GM18511 (cell line): ENCODE results near the gene HDAC9.
"Not testable (repeated sequence)": the region's sequence is repeated elsewhere in the genome, so short reads cannot be mapped to it uniquely, and the experiment has no call there.

Source experiments
- ATAC-seq: cut with Tn5 transposase; IDR thresholded peaks from one replicate; pipeline ENCODE4 v1.9.1; 2021; ENCODE audit warnings: mild to moderate bottlenecking, moderate library complexity; ENCODE audit not compliant: unreplicated experiment

HDAC9 gene

DNA sequence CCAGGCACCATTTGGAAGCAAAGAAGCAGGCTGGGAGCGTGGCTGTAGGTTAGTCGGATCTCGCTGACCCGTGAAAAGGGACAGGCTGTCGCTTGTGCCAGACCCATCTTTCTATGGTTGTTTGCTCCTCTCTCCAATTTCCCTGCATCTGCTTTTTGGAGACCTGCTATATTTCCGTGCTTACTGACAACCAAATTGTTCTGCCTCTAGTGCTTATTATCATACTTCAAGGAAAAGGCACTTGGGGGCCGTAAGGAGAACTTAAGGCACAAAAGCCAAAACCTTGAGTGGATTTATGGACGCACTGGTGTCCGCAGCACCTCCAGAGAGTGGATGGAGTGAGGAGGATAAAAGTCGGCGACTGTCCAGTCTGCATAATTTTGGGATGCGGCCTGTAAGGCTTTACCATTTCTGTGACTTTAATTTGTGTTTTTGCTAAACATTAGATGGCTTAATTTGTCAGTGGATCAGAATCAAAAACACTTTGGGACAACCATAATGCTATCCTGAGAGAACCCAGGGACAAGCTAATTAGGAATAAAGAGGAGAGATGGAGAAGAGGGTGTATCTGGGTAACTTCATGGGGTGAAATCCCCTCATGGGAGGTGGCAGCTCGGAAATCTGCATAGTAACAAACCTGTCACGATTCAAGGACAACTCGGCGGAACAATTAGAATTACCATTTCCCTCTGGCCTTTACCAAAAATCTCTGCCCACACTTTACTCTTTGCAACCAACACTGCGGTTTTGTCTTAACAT is 206.7 kb downstream of the HDAC9 start:
- ATAC-seq: no peak

GRCh38 chr7:18703685-18704084 is 208.1 kb downstream of the HDAC9 start:
- ATAC-seq: no peak

GRCh38 chr7:18706670-18707069 is 211.1 kb downstream of the HDAC9 start:
- ATAC-seq: no peak

DNA sequence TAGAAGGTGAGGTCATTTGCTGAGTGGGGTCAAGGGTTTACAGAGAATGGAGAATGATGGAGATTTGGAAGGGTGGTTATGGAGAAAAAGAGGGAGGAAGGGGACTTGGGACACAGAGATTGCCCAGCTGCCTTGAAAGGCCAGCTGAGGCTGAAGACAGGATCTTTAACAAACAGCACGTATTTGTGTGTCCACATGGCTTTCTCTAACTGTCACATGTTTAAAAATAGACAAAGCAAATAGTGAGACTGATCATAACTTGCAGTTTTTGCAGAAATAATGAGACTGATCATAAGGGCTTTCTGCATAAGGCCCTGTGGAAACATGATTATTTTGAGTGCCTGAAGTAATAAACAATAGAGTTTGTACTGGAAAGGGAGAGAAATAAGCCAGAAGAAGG is 212.7 kb downstream of the HDAC9 start:
- ATAC-seq: no peak

DNA sequence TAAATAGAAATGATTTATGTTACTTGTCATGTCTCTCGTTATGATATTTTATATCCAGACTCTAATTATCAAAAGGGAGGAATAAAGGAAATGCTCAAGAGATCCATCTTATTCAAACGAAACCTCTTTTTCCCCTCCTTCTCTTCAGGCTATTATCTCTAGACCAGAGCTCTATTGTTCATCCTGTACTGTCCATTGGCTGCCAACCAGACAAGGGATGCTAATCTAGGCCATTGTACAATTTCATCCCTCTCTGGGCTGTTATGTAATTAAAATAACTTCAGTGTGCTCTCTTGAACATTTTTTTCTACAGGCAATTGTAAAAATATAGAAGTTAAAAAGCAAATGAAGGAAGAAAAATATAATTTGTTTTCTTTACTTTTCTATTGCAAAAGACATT is 220.4 kb downstream of the HDAC9 start:
- ATAC-seq: no peak

DNA sequence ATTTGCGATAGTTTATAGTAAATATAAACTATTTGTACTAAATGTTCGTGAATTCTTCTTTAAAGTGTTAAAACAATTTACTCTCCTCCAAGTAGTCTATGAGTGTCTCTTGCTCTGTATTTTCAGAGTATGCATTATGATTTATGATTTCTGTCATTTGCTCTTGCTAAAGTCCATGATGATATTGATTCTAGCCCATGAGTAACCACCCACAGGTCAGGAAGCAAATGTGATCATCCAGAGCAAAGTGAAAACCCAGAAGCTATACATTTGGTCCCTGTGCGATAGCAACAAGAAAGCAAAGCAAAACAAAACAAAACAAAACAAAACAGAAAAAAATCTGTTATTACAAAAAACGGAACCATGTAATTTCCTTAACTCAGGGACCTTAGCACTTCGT is 225.9 kb downstream of the HDAC9 start:
- ATAC-seq: no peak

DNA sequence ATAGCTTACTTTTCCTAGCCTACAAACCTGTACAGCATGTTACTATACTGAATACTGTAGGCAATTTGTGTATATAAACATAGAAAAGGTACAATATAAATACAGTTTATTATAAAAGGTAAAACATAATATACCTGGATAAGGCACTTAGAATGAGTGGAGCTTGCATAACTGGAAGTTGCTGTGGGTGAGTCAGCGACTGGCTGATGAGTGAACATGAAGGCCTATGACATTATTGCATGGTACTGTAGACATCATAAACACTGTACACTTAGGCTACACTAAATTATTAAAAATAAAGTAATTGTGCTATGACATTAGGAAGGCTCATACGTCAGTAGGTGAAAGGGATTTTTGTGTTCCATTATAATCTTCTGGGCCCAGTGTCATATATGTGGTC is 228.8 kb downstream of the HDAC9 start:
- no peak for ATAC-seq

DNA sequence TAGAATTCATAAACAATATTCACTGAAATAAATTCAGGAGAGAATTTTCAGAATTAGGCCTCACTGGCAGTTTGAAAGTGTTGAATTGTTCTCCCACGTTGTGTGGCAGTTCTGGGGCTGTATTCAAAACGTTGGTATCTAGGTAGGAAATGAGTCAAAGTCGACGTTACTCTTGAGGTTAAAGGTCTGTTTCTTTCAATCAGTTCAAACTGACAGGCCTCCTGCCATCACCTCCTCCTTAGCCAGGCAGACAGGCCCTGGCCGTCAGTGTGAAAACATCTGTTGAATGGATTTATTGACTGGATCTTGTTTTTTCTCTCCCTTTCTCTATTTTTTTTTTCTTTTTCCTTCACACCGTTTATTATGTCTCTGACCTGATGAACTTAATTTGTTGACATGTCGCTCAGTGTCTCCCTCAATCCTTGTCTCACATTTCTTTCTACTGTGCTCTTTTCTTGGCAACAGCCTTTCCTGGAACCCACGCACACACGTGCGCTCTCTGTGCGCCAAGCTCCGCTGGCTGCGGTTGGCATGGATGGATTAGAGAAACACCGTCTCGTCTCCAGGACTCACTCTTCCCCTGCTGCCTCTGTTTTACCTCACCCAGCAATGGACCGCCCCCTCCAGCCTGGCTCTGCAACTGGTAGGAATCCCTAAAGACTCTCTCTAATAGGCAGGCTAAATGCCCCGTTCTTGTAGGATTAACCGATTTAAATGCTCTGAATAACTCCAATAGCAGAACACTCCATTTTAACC is 231.7 kb downstream of the HDAC9 start:
- ATAC-seq: no peak

- ATAC-seq: not testable (repeated sequence)
These were observed 240.5 kb downstream of the HDAC9 start for GRCh38 chr7:18736012-18736411.

DNA sequence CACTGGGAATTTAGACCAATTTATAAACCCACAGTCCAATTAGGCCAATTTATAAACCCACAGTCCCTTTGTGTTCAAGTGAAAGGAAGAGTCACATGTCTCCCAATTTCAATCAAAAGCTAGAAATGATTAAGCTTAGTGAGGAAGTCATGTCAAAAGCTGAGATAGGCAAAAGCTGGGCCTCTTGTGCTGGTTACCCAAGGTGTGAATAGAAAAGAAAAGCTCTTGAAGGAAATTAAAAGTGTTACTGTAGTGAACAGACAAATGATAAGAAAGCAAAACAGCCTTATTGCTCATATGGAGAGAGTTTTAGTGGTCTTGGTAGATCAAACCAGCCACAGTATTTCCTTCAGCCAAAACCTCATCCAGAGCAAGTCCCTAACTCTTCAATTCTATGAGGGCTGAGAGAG is 245.0 kb downstream of the HDAC9 start:
- peak; percentile 82 for ATAC-seq

GRCh38 chr7:18753972-18754610 is 258.5 kb downstream of the HDAC9 start:
- no peak for ATAC-seq

DNA sequence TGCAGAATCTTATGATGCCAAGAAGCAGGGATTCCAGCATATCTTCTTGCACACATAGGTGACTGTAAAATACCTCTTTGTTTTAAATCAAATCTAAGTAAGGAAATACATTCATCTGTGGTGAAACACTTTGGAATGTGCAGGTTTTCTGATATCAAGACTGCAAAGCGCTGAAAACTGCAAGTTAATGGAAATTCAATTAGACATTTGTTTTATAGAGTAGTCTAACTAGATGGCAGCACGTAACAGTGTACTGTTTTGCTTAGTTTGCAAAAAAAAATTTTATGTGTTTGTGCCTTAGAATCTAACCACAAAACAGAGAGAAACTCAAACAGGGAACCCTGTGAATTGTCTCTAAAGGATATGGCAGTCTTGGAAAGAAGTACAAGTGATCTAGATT is 259.2 kb downstream of the HDAC9 start:
- no peak for ATAC-seq

DNA sequence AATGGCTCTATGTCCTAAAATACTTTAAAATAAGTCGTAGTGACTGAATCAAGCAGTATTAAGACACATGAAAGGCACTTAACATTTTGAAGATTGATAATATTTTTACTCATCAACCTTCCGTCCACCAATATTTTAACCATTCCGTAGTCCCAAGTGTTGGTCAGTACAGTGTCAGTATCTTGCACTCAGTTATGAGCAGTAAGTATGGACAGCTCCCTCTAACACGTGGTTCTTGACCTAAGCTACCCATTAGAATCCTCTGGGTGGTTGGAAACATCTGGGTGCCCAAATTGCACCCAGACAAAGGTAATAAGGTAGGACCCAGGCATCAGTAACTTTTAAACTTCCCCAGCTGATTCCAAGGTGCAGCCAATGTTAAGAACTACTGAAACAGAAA is 260.2 kb downstream of the HDAC9 start:
- no peak for ATAC-seq

DNA sequence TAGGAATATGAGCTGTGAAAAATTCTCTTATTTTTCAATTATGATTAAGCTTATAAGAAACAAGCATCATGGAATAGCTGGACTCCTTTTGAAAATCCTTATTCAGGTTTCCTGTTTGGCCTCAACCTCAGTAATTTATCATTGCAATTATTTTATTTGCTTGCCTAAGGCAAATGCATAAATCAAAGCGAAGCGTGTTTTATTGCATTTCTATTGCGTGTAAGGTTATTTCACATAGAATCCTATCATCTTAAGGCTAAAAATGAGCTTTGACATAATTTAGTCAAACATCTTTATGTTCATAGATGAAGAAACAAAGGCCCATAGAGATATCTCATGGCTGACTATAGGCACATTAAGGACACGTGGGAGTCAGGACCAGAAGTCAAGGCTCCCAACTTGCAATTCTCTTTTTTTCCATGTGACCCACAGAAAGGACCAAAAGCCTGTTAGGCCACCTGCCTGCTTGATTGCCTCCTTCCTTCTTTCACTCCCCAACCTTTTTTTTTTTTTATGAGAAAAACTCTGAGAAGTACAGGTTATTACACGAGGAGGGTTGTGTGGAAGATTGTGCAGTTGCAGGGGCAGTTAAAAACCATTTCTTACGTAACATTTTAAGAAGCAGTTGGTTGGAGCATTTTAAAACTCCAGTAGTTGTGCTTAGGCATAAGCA is 261.0 kb downstream of the HDAC9 start:
- ATAC-seq: no peak

- no peak for ATAC-seq
These were observed 264.5 kb downstream of the HDAC9 start for GRCh38 chr7:18760046-18760445.

DNA sequence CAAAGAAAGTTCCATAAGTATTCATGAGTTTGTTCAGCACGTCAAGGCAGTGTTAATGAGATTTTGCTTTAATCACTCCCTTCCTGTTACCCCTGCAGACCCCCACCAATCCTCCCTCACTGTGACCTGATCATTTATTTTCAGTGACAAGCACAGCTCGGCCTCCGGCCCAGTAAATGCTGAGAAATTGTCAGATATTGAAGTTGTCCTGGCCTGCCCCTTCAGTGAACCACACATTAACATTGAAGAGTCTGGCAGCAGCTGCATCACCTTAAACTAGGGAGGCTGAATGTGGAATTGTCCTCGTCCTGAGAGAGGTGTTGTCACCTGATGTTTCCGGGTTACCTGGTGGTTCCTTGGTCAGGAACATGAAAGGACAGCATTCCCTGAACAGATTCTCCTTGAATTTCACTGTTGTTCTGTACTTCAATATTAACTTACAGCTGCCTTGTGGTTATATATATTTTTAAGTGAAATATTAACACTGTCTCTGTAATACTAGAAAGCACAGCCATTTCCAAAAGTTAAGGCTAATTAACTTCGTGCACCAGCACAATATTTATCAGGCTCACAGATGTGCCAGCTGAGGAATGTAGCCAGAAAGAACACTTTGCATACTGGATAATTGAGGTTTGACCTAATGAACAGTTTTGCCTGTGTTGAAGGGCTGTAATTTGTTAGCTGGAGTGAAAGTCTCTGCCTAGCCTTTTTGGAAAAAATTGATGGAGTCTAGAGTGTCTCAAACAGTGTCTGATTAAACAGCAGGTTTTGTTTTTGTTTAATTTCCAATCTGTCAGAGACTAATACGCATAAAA is 265.3 kb downstream of the HDAC9 start:
- no peak for ATAC-seq

DNA sequence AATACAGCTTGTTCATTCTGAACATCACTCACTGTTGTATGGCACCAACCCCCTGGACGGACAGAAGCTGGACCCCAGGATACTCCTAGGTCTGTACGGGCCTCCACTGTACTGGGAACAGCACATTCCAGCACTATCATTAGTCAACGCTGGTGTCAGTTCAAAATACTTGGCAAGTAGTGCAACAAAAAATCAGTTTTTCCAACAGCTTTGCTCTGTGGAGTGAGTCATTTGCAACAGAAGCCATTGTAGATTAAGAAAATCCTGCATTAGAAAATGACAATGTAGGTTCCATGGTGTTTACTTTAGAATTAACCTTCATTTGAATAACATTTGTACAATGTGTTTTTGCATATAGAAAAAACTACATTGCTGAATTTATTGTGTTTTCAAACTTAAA is 266.6 kb downstream of the HDAC9 start:
- ATAC-seq: no peak

- no peak for ATAC-seq
These were observed 272.7 kb downstream of the HDAC9 start for GRCh38 chr7:18768256-18768655.

GRCh38 chr7:18770154-18770811 is 274.7 kb downstream of the HDAC9 start:
- no peak for ATAC-seq

- ATAC-seq: no peak
These were observed 275.3 kb downstream of the HDAC9 start for GRCh38 chr7:18770822-18771221.
